Rectal smooth muscle tissue (tissue), 1 donor: ENCODE measurements around the gene AK8.

Source experiments
- H3K27ac ChIP-seq: one replicate; pipeline ENCODE4 v1.7.0; 2013; ENCODE audit warnings: low read depth, low read length, inconsistent platforms
- H3K27me3 ChIP-seq: one replicate; pipeline ENCODE4 v1.7.0; 2013; ENCODE audit warnings: low read length; ENCODE audit not compliant: control insufficient read depth, insufficient read depth
- H3K36me3 ChIP-seq: one replicate; pipeline ENCODE4 v1.7.0; 2013; ENCODE audit warnings: low read length; ENCODE audit not compliant: control insufficient read depth, insufficient read depth
- H3K4me1 ChIP-seq: one replicate; pipeline ENCODE4 v1.7.0; 2013; ENCODE audit warnings: low read length; ENCODE audit not compliant: control insufficient read depth, insufficient read depth
- H3K4me3 ChIP-seq: one replicate; pipeline ENCODE4 v1.7.0; 2013; ENCODE audit warnings: low read length
- H3K9ac ChIP-seq: one replicate; pipeline ENCODE4 v1.7.0; 2013; ENCODE audit warnings: low read length

The AK8 gene

GRCh38 chr9:132795511-132796303 is 82.4 kb downstream of the AK8 start:
- Histone ChIP-seq H3K27ac (no peak overlapping the region), H3K36me3 (no peaks in the 10 kb centered on the region), H3K4me1 (no peaks in the 10 kb centered on the region), H3K27me3 (no peaks in the 10 kb centered on the region), H3K4me3 (no peak overlapping the region), H3K9ac (no peak overlapping the region)

- no peak overlapping the region for H3K27ac ChIP-seq
- H3K27me3 ChIP-seq, result no peaks in the 10 kb centered on the region
- H3K9ac ChIP-seq, result no peak overlapping the region
- H3K4me3 ChIP-seq, result no peak overlapping the region
- no peaks in the 10 kb centered on the region for H3K36me3 ChIP-seq
- H3K4me1 ChIP-seq, result no peaks in the 10 kb centered on the region
Measured at GRCh38 chr9:132794730-132795380, 83.2 kb downstream of the AK8 start.

GRCh38 chr9:132793606-132794580 is 84.2 kb downstream of the AK8 start:
- Histone ChIP-seq H3K27ac (no peak overlapping the region), H3K9ac (no peak overlapping the region), H3K4me3 (no peak overlapping the region), H3K27me3 (no peaks in the 10 kb centered on the region), H3K4me1 (no peaks in the 10 kb centered on the region), H3K36me3 (no peaks in the 10 kb centered on the region)

GRCh38 chr9:132792547-132792946 is 85.5 kb downstream of the AK8 start:
- Histone ChIP-seq H3K36me3 (no peaks in the 10 kb centered on the region), H3K4me1 (no peaks in the 10 kb centered on the region), H3K27ac (no peak overlapping the region), H3K4me3 (no peak overlapping the region), H3K9ac (no peak overlapping the region), H3K27me3 (no peaks in the 10 kb centered on the region)

GRCh38 chr9:132791699-132792240 is 86.3 kb downstream of the AK8 start:
- H3K27me3 ChIP-seq, result no peaks in the 10 kb centered on the region

GRCh38 chr9:132789719-132790118 is 88.4 kb downstream of the AK8 start:
- no peaks in the 10 kb centered on the region for H3K36me3 ChIP-seq
- no peaks in the 10 kb centered on the region for H3K27me3 ChIP-seq
- no peaks in the 10 kb centered on the region for H3K4me1 ChIP-seq
- no peak overlapping the region for H3K4me3 ChIP-seq
- no peak overlapping the region for H3K27ac ChIP-seq
- no peak overlapping the region for H3K9ac ChIP-seq

More at GRCh38 chr9:132791699-132792240, 86.3 kb downstream of the AK8 start:
- H3K4me1 ChIP-seq, result no peaks in the 10 kb centered on the region
- no peak overlapping the region for H3K9ac ChIP-seq
- H3K4me3 ChIP-seq, result no peak overlapping the region
- no peak overlapping the region for H3K27ac ChIP-seq
- no peaks in the 10 kb centered on the region for H3K36me3 ChIP-seq

GRCh38 chr9:132788378-132788777 is 89.7 kb downstream of the AK8 start:
- Histone ChIP-seq H3K36me3 (no peaks in the 10 kb centered on the region), H3K27me3 (no peaks in the 10 kb centered on the region), H3K9ac (no peak overlapping the region), H3K27ac (no peak overlapping the region), H3K4me1 (no peaks in the 10 kb centered on the region), H3K4me3 (no peak overlapping the region)

GRCh38 chr9:132787748-132788159 is 90.3 kb downstream of the AK8 start:
- Histone ChIP-seq H3K27me3 (no peaks in the 10 kb centered on the region), H3K4me1 (no peaks in the 10 kb centered on the region), H3K27ac (no peak overlapping the region), H3K9ac (no peak overlapping the region), H3K36me3 (no peaks in the 10 kb centered on the region), H3K4me3 (no peak overlapping the region)

GRCh38 chr9:132784286-132784830 is 93.7 kb downstream of the AK8 start:
- no peaks in the 10 kb centered on the region for H3K27me3 ChIP-seq
- no peak overlapping the region for H3K4me3 ChIP-seq
- no peak overlapping the region for H3K27ac ChIP-seq
- H3K36me3 ChIP-seq, result no peaks in the 10 kb centered on the region
- no peak overlapping the region for H3K9ac ChIP-seq
- H3K4me1 ChIP-seq, result no peaks in the 10 kb centered on the region

GRCh38 chr9:132783006-132783405 is 95.1 kb downstream of the AK8 start:
- Histone ChIP-seq H3K27me3 (no peaks in the 10 kb centered on the region), H3K4me1 (no peaks in the 10 kb centered on the region), H3K27ac (no peak overlapping the region)

GRCh38 chr9:132782037-132782436 is 96.0 kb downstream of the AK8 start:
- no peaks in the 10 kb centered on the region for H3K4me1 ChIP-seq
- no peak overlapping the region for H3K4me3 ChIP-seq
- no peak overlapping the region for H3K27ac ChIP-seq
- no peaks in the 10 kb centered on the region for H3K36me3 ChIP-seq
- H3K27me3 ChIP-seq, result no peaks in the 10 kb centered on the region
- H3K9ac ChIP-seq, result no peak overlapping the region

More at GRCh38 chr9:132783006-132783405, 95.1 kb downstream of the AK8 start:
- Histone ChIP-seq H3K9ac (no peak overlapping the region), H3K4me3 (no peak overlapping the region), H3K36me3 (no peaks in the 10 kb centered on the region)
